Hematopoietic multipotent progenitor cell treated with erythropoietin and hydrocortisone succinate and interleukin-3 and kit ligand, for 8 days (in vitro differentiated cells): ENCODE measurements around the gene VANGL2.

Experiments
- DNase-seq: peaks from one replicate; pipeline ENCODE4 v3.0.0-alpha.2; 2015

VANGL2 gene

GRCh38 chr1:160465123-160465522, 64.8 kb downstream of the VANGL2 start:
- DNase-seq, result no peak

GRCh38 chr1:160466961-160467360, 66.6 kb downstream of the VANGL2 start:
- no peak for DNase-seq

GRCh38 chr1:160467576-160467975, 67.2 kb downstream of the VANGL2 start:
- no peak for DNase-seq

GRCh38 chr1:160471253-160471652, 70.9 kb downstream of the VANGL2 start:
- DNase-seq, result no peak

- no peak for DNase-seq
Observed at GRCh38 chr1:160472112-160472511, 71.7 kb downstream of the VANGL2 start.

- DNase-seq, result no peak
Observed at GRCh38 chr1:160474392-160475242, 74.3 kb downstream of the VANGL2 start.
